ENCODE results near the gene B9D1. TPM values are rescaled to one million over a fixed set of nuclear protein-coding genes. Genes with fewer than 3 reads are reported as not detected.

B9D1 gene
- total RNA-seq, 1 experiment from 2014 or later = 20.0 TPM

MicroRNAs encoded within 50 kb of the gene (microRNA counts, 767-probe panel; counts per million panel counts)
- microRNA hsa-miR-1180 = not detected

Small RNAs within 50 kb of the gene (microRNA-seq; reads per million reads assigned to microRNA genes)
- 1,765 reads per million, percentile 85 among the genes with 10 or more reads in this experiment for gene MIR1180 (ENCODE audit: borderline number of aligned reads)

Other genes with a start within 250 kb of the B9D1 start
- 0.44 TPM for gene GRAPL, start 235.1 kb downstream of the B9D1 start, total RNA-seq (2021; ENCODE audit: unreplicated experiment)
- 73.1 TPM for gene EPN2, start 125.4 kb downstream of the B9D1 start, total RNA-seq (2021; ENCODE audit: unreplicated experiment)
- 15.3 TPM for gene MAPK7, start 15.8 kb upstream of the B9D1 start, total RNA-seq (2021; ENCODE audit: unreplicated experiment)
- 0.52 TPM for gene MFAP4, start 24.5 kb upstream of the B9D1 start, total RNA-seq (2021; ENCODE audit: unreplicated experiment)
- gene RNF112, start 48.5 kb upstream of the B9D1 start, total RNA-seq (2021; ENCODE audit: unreplicated experiment) = 0.98 TPM
- 0.17 TPM for gene SLC47A1, start 171.1 kb upstream of the B9D1 start, total RNA-seq (2021; ENCODE audit: unreplicated experiment)

All from HCT116 (cell line).